GM12873 (cell line): ENCODE results near the gene ADARB2.

Source experiments
- CTCF ChIP-seq: IDR thresholded peaks from 2 replicates; pipeline ENCODE4 v1.5.1; 2012; ENCODE audit warnings: low read depth, mild to moderate bottlenecking, moderate library complexity, low read length, control low read depth; ENCODE audit not compliant: insufficient read depth; ENCODE audit errors: missing control alignments

The ADARB2 gene

DNA sequence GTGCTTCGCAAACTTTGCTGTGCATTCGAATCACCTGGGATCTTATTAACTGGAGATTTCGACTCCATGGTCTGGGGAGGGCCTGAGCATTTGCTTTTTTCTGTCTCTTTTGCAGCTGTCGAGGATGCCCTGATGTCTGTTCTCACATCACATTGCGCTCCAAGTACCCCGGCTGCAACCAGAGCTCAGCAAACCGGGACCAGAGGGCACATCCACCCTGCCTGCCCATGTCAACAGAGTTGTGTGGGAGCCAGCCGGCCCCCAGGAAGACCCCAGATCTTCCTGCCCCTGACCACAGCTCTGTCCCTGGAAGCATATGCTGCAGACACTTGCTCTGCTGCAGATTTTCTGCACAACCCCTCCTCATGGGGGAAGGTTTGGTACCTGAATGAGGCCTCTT lies 180.8 kb downstream of the ADARB2 start:
- no peak for TF ChIP-seq CTCF

GRCh38 chr10:1553951-1554350 lies 183.4 kb downstream of the ADARB2 start:
- no peak for TF ChIP-seq CTCF

GRCh38 chr10:1552881-1553670 lies 184.2 kb downstream of the ADARB2 start:
- no peak for TF ChIP-seq CTCF

- no peak for TF ChIP-seq CTCF
These were observed 184.9 kb downstream of the ADARB2 start for GRCh38 chr10:1552406-1552805.

- no peak for TF ChIP-seq CTCF
These were observed 185.5 kb downstream of the ADARB2 start for GRCh38 chr10:1551636-1552338.

- TF ChIP-seq CTCF = no peak
These were observed 186.7 kb downstream of the ADARB2 start for GRCh38 chr10:1550616-1551015.

GRCh38 chr10:1550291-1550595 lies 187.1 kb downstream of the ADARB2 start:
- no peak for TF ChIP-seq CTCF
